Measurements from ENCODE around the gene STK35.
"Not testable (repeated sequence)": the region's sequence is repeated elsewhere in the genome, so short reads cannot be mapped to it uniquely, and the experiment has no call there.

Gene STK35

GRCh38 chr20:2183381-2183780 lies 81.8 kb downstream of the STK35 start:
- no peak for DNase-seq (ENCODE audit: low read depth in 2 of 2)

GRCh38 chr20:2184933-2185332 lies 83.3 kb downstream of the STK35 start:
- DNase-seq (ENCODE audit: low read depth in 2 of 2) = not testable (repeated sequence)

GRCh38 chr20:2195614-2196013 lies 94.0 kb downstream of the STK35 start:
- no peak for DNase-seq (ENCODE audit: low read depth in 2 of 2)

- DNase-seq (ENCODE audit: low read depth in 2 of 2) = no peak
These were observed 95.5 kb downstream of the STK35 start for GRCh38 chr20:2197166-2197565.
